HCT116 (cell line): ENCODE results near the gene SPATA31A1. TPM values are rescaled to one million over a fixed set of nuclear protein-coding genes. Genes with fewer than 3 reads are reported as not detected.
"Not testable (repeated sequence)": the region's sequence is repeated elsewhere in the genome, so short reads cannot be mapped to it uniquely, and the experiment has no call there.

Experiments used
- ATAC-seq: fragments of 200-7000 bp; cut with Tn5 transposase; 2 replicates; pipeline ENCODE4 v1.9.1; 2020; ENCODE audit warnings: mild to moderate bottlenecking, moderate library complexity
- Bru-seq: library from RNA; stranded (reverse); fragments of 400-500 nt; gene quantifications from one replicate; lab custom pipeline; 2021; lab: Mats Ljungman, UMichigan
- BruChase-seq, 2 experiments: library from RNA; stranded (reverse); fragments of 400-500 nt; gene quantifications; one replicate each; lab custom pipeline; 2021; lab: Mats Ljungman, UMichigan
- BruUV-seq: library from RNA; stranded (reverse); fragments of 400-500 nt; replicated peaks from 2 replicates; lab custom pipeline; 2021; lab: Mats Ljungman, UMichigan
- CTCF ChIA-PET: fragments of 300-600 bp; sonication (Branson Sonifier 250); formaldehyde crosslinking; loops from one replicate; lab custom pipeline; 2021; ENCODE audit warnings: antibody characterized with exemption; lab: Charles Lee
- POLR2A ChIA-PET: fragments of 300-600, 350-600 bp; sonication (Branson Sonifier 250); formaldehyde crosslinking; loops from one replicate; lab custom pipeline; 2021; ENCODE audit warnings: antibody characterized with exemption; lab: Charles Lee
- RAD21 ChIA-PET, 2 experiments: fragments of 300-600 bp; sonication (Branson Sonifier 250); formaldehyde crosslinking; loops; one replicate each; lab custom pipeline; 2023; ENCODE audit warnings: low total read pairs in 2 of 2; ENCODE audit not compliant: uncharacterized antibody in 2 of 2, unreplicated experiment in 2 of 2, low non-redundant PET in 1 of 2; lab: Charles Lee
- DNase-seq: peaks from one replicate; pipeline ENCODE4 v3.0.0-alpha.2; 2010; ENCODE audit warnings: low read depth, low spot score
- H2AFZ ChIP-seq: fragments of 200-600 bp; shearing (Covaris generic), sonication (generic); 2 replicates; pipeline ENCODE4 v1.6.1; 2017; ENCODE audit warnings: low read depth, mixed run types, mixed read lengths, antibody characterized with exemption, low read length; ENCODE audit not compliant: poor library complexity, severe bottlenecking
- H3K27ac ChIP-seq: 2 replicates; pipeline ENCODE4 v1.5.1; 2012; ENCODE audit warnings: low read depth, low read length
- H3K27me3 ChIP-seq: fragments of 200-600 bp; sonication (generic); 2 replicates; pipeline ENCODE4 v1.6.1; 2016; ENCODE audit warnings: mixed run types, low read length, mixed read lengths; ENCODE audit not compliant: insufficient read depth
- H3K36me3 ChIP-seq, 2 experiments: fragments of 200-500 bp in 1 of 2; fragments of 200-600 bp in 1 of 2; sonication (Bioruptor generic) in 1 of 2; sonication (generic) in 1 of 2; 2 replicates each; pipeline versions ENCODE4 v1.5.1 to v1.6.1; 2014 to 2016; ENCODE audit warnings: low read length in 2 of 2, inconsistent platforms in 1 of 2, mixed read lengths in 1 of 2, mixed run types in 1 of 2; ENCODE audit not compliant: insufficient read depth in 2 of 2, control insufficient read depth in 1 of 2
- H3K4me1 ChIP-seq, 2 experiments: fragments of 200-600 bp in 1 of 2; sonication (generic) in 1 of 2; 2 replicates each; pipeline versions ENCODE4 v1.5.1 to v1.6.1; 2012 to 2017; ENCODE audit warnings: low read length in 2 of 2, inconsistent platforms in 1 of 2, mild to moderate bottlenecking in 1 of 2, mixed read lengths in 1 of 2, mixed run types in 1 of 2, moderate library complexity in 1 of 2; ENCODE audit not compliant: insufficient read depth in 2 of 2, control insufficient read depth in 1 of 2
- H3K4me2 ChIP-seq: fragments of 200-600 bp; sonication (generic); 2 replicates; pipeline ENCODE4 v1.6.1; 2017; ENCODE audit warnings: mixed run types, low read length, mixed read lengths
- H3K4me3 ChIP-seq, 2 experiments: fragments of 200-600 bp in 1 of 2; sonication (generic) in 1 of 2; replicated peaks in 1 of 2; 2 replicates each; pipeline ENCODE4 v1.5.1; 2011 to 2016; ENCODE audit warnings: low read length in 2 of 2, control low read depth in 1 of 2, low read depth in 1 of 2, mild to moderate bottlenecking in 1 of 2, mixed read lengths in 1 of 2, mixed run types in 1 of 2
- H3K79me2 ChIP-seq: fragments of 200-600 bp; sonication (generic); 2 replicates; pipeline ENCODE4 v1.6.1; 2017; ENCODE audit warnings: mild to moderate bottlenecking, mixed run types, low read length, moderate library complexity, mixed read lengths; ENCODE audit not compliant: insufficient read depth
- H3K9ac ChIP-seq: fragments of 200-600 bp; sonication (generic); 2 replicates; pipeline ENCODE4 v1.6.1; 2016; ENCODE audit warnings: low read length, mixed read lengths
- H3K9me2 ChIP-seq: fragments of 200-600 bp; sonication (generic), shearing (Covaris generic); 2 replicates; pipeline ENCODE4 v1.6.1; 2017; ENCODE audit warnings: mixed run types, mild to moderate bottlenecking, moderate library complexity; ENCODE audit not compliant: insufficient read depth
- H3K9me3 ChIP-seq, 2 experiments: fragments of 200-500 bp in 1 of 2; fragments of 200-600 bp in 1 of 2; sonication (Bioruptor generic) in 1 of 2; sonication (generic) in 1 of 2; 2 replicates each; pipeline ENCODE4 v1.6.1; 2014 to 2017; ENCODE audit warnings: low read length in 2 of 2, mixed read lengths in 2 of 2, inconsistent platforms in 1 of 2, low read depth in 1 of 2, mild to moderate bottlenecking in 1 of 2, mixed run types in 1 of 2, moderate library complexity in 1 of 2; ENCODE audit not compliant: control insufficient read depth in 1 of 2, insufficient read depth in 1 of 2
- H4K20me1 ChIP-seq: fragments of 200-600 bp; sonication (generic), shearing (Covaris generic); 2 replicates; pipeline ENCODE4 v1.6.1; 2017; ENCODE audit warnings: mixed run types, mild to moderate bottlenecking, moderate library complexity; ENCODE audit not compliant: insufficient read depth
- intact Hi-C: fragments of 100-400 bp; cut with micrococcal nuclease; formaldehyde crosslinking; loops from 2 replicates; pipeline ENCODE4 v1.10.0; 2022
- long read RNA-seq: library from polyadenylated mRNA; unstranded; transcript quantifications from one replicate; pipeline ENCODE4 v2.0.0, GENCODE V29; 2021; ENCODE audit not compliant: unreplicated experiment
- polyA plus RNA-seq: library from polyadenylated mRNA; unstranded; fragments of >200 nt; gene quantifications from 2 replicates; pipeline ENCODE4 v1.2.1, GENCODE V29; 2012; ENCODE audit warnings: missing spikeins
- total RNA-seq: library from RNA; stranded (reverse); gene quantifications from one replicate; pipeline ENCODE4 v1.2.1, GENCODE V29; 2021; ENCODE audit not compliant: unreplicated experiment

The SPATA31A1 gene
- total RNA-seq (not detected), Bru-seq, nascent RNA (not detected), BruChase-seq, experiment 1, labeled RNA remaining after a 6-hour chase (not detected), BruChase-seq, experiment 2, labeled RNA remaining after a 2-hour chase (not detected)
- polyA plus RNA-seq, result not detected in 2 replicates
- long read RNA-seq, result 0 reads

DNA sequence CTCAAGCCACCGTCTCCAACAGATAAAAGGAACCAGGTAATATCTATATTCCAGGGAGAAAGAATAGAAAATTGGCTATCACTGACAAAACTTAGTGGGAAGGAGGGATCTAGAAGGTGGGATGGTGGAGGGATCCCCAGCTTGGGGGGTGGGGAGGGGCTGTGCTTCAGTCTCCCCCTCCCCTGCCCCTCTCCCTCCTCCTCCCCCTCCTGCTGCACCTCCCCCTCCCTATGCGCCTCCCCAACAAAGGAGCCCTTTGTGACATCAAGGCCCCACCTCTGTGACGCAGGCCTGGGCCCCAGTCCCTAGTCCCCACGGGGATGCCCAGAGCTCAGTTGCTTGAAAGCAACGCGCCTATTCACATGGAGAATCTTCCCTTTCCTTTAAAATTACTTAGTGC is at the start of gene SPATA31A1:
TSS of gene SPATA31A1 (plus strand) at position 301 of the 400 bp plus-strand sequence. CDS start at position 363, 62 bp downstream.
- H3K9me2 ChIP-seq, H3K4me3 ChIP-seq, H2AFZ ChIP-seq, H3K36me3 ChIP-seq, BruUV-seq, POLR2A ChIA-PET, DNase-seq, H3K27ac ChIP-seq, H3K79me2 ChIP-seq, ATAC-seq, intact Hi-C loops, H3K9ac ChIP-seq, H3K4me2 ChIP-seq, H3K9me3 ChIP-seq, CTCF ChIA-PET, RAD21 ChIA-PET, H3K4me1 ChIP-seq, H4K20me1 ChIP-seq, H3K27me3 ChIP-seq: not testable (repeated sequence)

- CTCF ChIA-PET, POLR2A ChIA-PET, BruUV-seq: not testable (repeated sequence)
Observed at GRCh38 chr9:39407261-39408204, 52.1 kb downstream of the SPATA31A1 start.

DNA sequence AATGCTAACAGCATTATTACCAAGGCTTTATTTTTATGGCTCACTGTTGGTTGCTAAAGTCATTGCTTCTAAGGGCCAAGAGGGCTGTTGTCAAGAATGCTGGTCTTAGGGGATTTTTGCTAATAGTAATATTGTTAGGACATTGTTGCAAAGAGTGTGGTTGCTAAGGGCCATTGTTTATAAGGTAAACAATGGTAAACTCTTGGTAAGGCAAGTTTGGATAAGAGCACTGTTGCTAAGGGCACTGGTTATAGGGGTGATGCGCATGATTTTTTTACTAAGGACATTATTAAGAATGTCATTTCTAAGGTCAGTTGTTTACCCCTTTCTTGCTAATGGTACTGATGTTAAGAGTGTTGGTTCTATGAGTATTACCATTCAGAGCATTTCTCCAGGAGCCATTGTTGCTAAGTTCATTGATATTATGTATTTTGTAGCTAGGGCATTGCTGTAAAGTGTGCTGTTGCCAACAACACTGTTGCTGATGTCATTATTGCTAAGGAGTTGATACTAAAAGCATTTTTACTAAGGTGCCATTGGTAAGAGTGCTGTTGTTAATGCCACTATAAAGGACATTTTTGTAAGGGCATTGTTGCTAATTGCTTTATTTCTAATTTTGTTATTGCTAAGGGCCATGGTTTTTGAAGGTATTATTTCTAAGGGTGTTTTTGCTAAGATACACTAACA is 55.9 kb downstream of the SPATA31A1 start:
- RAD21 ChIA-PET, H3K36me3 ChIP-seq, H3K79me2 ChIP-seq, H3K9ac ChIP-seq, BruUV-seq, intact Hi-C loops, H3K27me3 ChIP-seq, POLR2A ChIA-PET, H3K9me3 ChIP-seq, ATAC-seq, CTCF ChIA-PET, H3K27ac ChIP-seq, H2AFZ ChIP-seq, H3K9me2 ChIP-seq, DNase-seq, H3K4me3 ChIP-seq, H3K4me2 ChIP-seq, H4K20me1 ChIP-seq, H3K4me1 ChIP-seq: not testable (repeated sequence)

More at GRCh38 chr9:39407261-39408204, 52.1 kb downstream of the SPATA31A1 start:
- H3K9me3 ChIP-seq, H3K4me2 ChIP-seq, RAD21 ChIA-PET, H4K20me1 ChIP-seq, intact Hi-C loops, H3K36me3 ChIP-seq, H3K79me2 ChIP-seq, H3K4me3 ChIP-seq, H3K27ac ChIP-seq, ATAC-seq, H2AFZ ChIP-seq, H3K27me3 ChIP-seq, H3K9ac ChIP-seq, H3K4me1 ChIP-seq, DNase-seq, H3K9me2 ChIP-seq: not testable (repeated sequence)
